HG03039 (cell line): Measurements from ENCODE around the gene KIAA0232.
"Not testable (repeated sequence)": the region's sequence is repeated elsewhere in the genome, so short reads cannot be mapped to it uniquely, and the experiment has no call there.

ENCODE experiments used
- ATAC-seq: cut with Tn5 transposase; IDR thresholded peaks from one replicate; pipeline ENCODE4 v1.9.1; 2021; ENCODE audit warnings: mild to moderate bottlenecking, moderate library complexity; ENCODE audit not compliant: unreplicated experiment

Gene KIAA0232

GRCh38 chr4:6803246-6803645 lies 20.7 kb downstream of the KIAA0232 start:
- no peak for ATAC-seq

GRCh38 chr4:6804082-6804752 lies 21.7 kb downstream of the KIAA0232 start:
- no peak for ATAC-seq

GRCh38 chr4:6806924-6807626 lies 24.5 kb downstream of the KIAA0232 start:
- ATAC-seq, result no peak

- no peak for ATAC-seq
These were observed 25.7 kb downstream of the KIAA0232 start for GRCh38 chr4:6808259-6808658.

GRCh38 chr4:6811165-6811564 lies 28.6 kb downstream of the KIAA0232 start:
- ATAC-seq, result no peak

GRCh38 chr4:6812766-6813165 lies 30.2 kb downstream of the KIAA0232 start:
- ATAC-seq, result no peak

- ATAC-seq, result no peak
These were observed 31.2 kb downstream of the KIAA0232 start for GRCh38 chr4:6813725-6814124.

- no peak for ATAC-seq
These were observed 32.7 kb downstream of the KIAA0232 start for GRCh38 chr4:6815029-6815836.

- no peak for ATAC-seq
These were observed 36.8 kb downstream of the KIAA0232 start for GRCh38 chr4:6819295-6819694.

- no peak for ATAC-seq
These were observed 38.2 kb downstream of the KIAA0232 start for GRCh38 chr4:6820695-6821094.

GRCh38 chr4:6824071-6824470 lies 41.5 kb downstream of the KIAA0232 start:
- no peak for ATAC-seq

- no peak for ATAC-seq
These were observed 42.4 kb downstream of the KIAA0232 start for GRCh38 chr4:6824772-6825402.

- no peak for ATAC-seq
These were observed 42.9 kb downstream of the KIAA0232 start for GRCh38 chr4:6825403-6825802.

- no peak for ATAC-seq
These were observed 44.4 kb downstream of the KIAA0232 start for GRCh38 chr4:6826781-6827508.

GRCh38 chr4:6829086-6829485 lies 46.6 kb downstream of the KIAA0232 start:
- ATAC-seq, result no peak

- ATAC-seq, result no peak
These were observed 52.3 kb downstream of the KIAA0232 start for GRCh38 chr4:6834867-6835266.

- not testable (repeated sequence) for ATAC-seq
These were observed 53.1 kb downstream of the KIAA0232 start for GRCh38 chr4:6835616-6836015.

- ATAC-seq, result not testable (repeated sequence)
These were observed 54.6 kb downstream of the KIAA0232 start for GRCh38 chr4:6837106-6837505.

GRCh38 chr4:6839579-6839978 lies 57.1 kb downstream of the KIAA0232 start:
- ATAC-seq, result no peak
